GM04503 (cell line): ENCODE measurements around the gene PACSIN1.

ENCODE experiments used
- DNase-seq: peaks from one replicate; pipeline ENCODE4 v3.0.0-alpha.2; 2012; ENCODE audit warnings: low read depth

PACSIN1 gene

DNA sequence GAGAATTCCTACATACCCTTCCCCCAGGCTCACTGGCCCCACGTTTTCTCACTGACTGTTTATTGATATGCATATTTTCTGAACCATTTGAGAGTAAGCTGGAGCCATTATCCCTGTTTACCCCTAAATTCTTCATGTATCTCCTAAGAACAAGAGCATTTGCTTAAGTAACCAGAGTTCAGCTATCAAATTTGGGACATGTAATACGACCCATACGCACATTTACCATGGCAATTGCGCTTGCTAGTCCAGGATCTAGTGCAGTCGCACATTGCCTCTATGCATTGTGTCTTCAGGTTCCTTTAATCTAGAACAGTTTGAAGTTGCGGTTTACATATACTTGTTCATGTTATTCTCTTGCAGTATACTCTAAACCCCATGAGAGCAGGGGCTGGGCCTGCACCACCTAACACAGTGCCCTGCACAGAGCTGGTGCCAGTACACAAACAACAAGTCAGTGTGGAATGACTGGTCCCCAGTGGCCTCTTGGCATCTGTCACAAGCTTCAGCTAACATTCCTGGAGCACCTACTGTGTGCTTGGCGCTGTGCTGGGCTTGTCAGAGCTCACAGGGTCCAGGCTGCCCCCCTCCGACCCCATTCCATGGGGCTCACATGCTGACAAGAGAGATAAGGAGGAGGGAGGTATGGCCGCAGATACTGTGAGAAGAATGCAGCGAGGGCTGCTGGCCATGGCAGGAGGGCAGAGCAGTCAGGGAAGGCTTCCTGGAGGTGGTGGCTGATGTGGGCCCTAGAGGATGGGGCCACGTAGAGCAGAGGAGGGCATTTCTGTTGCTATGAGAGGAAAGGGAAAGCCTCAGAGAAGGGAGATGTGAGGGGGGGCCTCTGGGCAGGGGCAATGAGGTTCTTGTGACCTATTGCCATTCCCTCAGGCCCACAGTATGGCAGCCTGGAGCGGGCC is 62.1 kb downstream of the PACSIN1 start:
- no peak for DNase-seq

DNA sequence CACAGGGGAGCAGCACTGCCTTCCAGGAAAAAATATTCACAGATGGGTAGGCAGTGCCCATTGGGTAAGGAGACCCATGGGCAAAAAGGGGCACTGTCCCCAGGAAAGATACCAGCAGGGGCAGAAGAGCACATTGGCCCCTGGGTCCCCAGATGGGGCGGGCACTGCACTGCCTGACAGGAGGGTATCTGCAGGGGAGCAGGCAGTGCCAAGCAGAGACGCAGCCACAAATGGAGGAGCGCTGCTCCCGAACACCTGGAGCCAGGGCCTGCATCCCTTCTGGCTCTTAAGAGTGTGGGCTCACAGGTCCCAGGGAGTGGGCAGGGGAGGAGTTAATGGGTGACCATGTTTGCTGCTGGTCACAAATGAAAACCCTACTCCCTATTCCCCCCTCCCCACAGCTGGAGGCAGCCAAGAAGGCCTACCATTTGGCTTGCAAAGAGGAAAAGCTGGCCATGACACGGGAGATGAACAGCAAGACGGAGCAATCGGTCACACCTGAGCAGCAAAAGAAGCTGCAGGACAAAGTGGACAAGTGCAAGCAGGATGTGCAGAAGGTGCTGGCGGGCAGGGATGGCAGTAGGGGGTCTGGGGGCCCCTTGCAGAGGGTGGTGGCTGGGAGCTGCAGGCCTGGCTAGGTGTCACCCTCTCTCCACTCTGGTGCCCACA is 63.3 kb downstream of the PACSIN1 start:
- DNase-seq: no peak

DNA sequence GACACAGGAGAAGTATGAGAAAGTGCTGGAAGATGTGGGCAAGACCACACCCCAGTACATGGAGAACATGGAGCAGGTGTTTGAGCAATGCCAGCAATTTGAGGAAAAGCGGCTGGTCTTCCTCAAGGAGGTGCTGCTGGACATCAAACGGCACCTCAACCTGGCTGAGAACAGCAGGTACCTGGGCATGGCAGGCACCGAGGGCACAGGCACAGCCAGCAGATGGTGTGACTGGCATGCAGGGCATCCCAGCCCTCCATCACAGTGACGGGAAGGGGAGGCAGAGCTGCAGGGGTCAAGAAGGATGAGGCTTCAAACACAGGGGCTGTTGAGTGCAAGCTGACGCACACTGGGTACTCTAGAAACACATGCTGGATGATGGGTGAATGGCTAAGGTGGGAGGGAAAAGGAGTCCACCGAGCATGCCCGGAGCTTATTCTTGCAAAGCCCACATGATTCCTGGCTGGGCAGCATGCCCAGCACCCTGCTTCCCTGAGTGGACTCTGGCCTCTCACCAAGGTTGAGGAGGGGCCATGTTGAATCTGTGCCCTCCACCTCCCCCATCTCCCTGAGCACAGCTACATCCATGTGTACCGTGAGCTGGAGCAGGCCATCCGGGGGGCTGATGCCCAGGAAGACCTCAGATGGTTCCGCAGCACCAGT is 63.9 kb downstream of the PACSIN1 start:
- no peak for DNase-seq

DNA sequence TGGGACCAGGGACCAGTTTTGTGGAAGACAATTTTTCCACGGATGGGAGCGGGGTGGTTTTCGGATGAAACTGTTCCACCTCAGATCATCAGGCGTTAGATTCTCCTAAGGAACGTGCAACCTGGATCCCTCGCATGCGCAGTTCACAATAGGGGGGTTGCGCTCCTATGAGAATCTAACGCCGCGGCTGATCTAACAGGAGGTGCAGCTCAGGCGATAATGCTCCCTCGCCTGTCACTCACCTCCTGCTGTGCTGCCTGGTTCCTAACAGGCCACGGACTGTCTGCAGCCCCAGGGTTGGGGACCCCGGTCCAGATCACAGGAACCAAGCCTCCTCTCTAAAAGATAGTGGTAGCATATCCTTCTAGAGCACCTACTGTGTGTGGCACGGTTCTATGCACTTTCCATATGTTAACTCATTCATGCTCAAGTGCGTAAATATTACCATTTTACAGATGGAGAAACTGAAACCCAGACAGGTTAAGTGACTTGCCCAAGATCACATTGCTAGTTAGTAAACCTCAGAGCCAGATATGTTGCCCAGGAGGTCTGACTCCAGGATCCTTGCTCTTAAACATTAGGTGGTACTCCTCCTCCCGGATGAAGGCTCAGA is 65.0 kb downstream of the PACSIN1 start:
- DNase-seq: no peak

DNA sequence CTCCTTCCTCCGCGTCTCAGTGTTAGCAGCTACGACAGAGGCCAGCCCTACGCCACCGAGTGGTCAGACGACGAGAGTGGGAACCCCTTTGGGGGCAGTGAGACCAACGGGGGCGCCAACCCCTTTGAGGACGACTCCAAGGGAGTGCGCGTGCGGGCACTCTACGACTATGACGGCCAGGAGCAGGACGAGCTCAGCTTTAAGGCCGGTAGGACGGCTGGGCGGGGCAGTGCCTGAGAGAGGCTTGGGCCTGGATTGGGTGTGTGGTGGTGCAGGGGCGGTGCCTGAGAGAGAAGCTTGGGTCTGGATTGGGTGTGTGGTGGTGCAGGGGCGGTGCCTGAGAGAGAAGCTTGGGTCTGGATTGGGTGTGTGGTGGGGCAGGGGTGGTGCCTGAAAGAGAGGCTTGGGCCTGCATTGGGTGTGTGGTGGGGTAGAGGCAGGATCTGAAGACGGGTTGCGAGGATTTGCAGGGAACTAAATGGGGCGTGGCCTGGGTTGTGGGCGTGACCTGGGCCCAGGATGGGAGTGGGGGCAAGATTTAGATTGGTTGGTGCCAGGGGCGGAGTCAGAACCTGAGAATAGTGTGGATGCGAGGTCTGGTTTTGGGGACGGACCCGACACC is 65.8 kb downstream of the PACSIN1 start:
- no peak for DNase-seq

DNA sequence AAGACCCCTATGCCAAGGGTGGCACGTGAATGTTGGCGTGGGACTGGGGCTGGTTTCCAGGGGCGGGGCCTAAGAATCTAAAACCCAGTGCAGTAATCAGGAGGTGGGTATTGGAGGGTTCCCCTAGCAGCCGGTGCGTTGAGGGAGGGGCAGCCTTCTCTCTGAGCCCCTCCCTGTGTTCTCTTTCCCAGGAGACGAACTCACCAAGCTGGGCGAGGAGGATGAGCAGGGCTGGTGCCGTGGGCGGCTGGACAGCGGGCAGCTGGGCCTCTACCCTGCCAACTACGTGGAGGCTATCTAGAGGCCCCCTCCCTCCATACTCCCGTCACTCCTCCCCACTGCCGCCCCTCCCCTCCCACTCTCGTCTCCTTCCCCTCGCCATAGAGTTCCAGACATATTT is 66.4 kb downstream of the PACSIN1 start:
- DNase-seq: no peak

DNA sequence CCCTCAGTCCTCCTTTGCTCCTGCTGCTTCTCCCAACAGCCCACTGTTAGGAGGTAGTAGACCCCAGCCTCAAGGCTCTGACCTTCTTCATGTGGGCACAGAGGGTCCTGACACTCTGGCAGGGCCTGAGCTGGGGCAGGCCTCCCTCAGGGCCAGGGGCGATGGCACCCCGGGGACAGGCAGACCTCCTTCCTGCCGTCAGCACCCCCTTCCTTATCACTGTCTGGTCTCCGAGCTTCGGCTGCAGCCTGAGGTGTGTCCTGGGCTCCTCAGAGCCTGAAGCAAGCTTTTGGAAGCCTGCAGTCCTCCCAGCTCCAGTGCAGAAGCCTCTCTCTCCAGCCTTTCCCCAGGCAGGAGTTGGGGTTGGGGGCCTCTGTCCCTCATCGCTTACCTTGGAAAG is 68.3 kb downstream of the PACSIN1 start:
- no peak for DNase-seq

DNA sequence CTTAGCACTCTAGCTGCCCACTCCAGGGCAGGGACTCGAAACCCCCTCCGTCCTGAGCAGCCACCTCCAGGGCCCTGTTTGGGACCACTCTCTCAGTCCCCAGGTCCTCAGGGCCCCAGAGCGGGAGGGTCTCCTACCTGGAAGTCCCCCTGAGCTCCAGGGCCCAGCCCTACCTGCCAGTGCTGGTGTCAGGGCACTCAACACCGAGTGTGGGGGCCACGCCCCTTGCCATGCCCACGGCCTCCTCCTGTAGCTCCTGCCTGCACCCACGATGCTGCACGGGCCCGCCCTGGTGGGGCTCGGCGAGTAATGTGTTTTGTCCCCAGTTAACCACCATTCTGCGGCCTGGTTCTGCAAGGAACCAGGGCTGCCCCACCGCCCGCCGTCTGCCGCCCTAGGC is 68.8 kb downstream of the PACSIN1 start:
- no peak for DNase-seq

DNA sequence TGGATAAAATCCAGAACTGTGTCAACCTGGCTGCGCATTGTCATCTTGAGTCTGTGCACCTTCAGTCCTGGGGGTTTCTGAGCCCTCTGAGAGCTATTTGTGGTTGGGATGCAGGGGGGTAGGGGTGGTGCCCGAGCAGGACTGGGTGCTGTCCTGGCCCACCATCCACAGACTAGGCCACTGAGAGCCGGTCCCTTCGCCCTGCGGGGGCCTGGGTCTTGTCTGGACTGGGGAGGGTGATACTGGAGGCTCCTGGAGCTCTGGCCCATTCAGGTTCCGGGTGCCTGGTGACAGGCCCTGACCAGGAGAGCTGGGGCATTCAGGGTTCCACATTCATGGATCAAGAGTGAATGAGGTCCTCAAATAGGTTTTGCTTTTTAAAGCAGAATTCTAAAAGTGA is 69.3 kb downstream of the PACSIN1 start:
- no peak for DNase-seq

DNA sequence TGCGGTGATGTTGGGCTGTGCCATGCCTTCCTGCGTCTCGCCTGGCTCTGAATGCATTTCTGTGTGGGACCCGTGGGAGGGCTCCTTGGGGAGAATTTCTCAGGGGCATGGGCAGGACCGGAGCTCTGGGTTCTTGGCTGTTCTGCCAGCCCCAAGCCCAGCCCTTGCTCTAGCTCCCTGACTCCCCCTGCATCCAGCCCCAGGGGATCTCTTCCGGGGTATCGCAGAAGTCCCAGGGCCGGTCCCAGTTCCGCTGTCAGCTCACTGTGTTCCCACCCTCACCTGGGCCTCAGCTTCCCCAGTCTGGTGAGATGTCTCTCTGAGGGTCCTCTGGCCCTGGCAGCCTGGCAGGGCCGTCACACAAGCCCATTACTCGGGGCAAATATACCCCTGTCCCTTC is 69.8 kb downstream of the PACSIN1 start:
- DNase-seq: no peak

DNA sequence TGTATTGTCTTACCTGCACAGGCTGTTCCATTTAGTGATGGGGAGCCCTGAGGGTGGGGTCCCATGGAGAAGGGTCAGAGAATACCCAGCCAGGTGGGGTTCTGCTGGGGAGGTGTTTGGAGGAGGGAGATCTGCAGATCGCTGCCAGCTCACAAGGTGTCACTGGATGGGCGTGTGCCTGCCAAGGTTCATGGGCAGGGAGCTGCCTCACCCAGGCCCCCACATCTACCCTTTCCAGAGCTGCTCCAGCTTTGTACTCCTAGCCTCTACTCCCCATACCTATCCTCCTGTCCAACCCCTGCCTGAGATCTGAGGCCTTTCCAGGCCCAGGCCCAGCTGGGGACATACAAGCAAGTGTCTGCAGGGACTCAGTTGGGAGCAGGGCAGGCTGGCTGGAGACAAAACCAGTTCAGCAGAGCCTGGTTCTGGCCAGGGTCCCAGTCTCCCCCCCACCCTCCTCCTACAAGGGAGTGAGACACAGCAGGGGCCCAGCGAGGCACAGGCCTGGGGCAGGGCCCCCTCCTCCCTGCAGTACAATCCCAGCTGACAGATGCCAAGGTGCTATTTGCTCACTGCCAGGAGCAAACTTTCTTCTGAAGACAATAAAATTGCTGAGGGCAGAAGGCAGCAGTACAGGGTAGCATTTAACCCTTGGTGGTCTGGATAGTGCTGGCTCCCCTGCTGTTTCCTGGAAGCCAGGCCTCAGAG is 70.5 kb downstream of the PACSIN1 start:
- DNase-seq: no peak

DNA sequence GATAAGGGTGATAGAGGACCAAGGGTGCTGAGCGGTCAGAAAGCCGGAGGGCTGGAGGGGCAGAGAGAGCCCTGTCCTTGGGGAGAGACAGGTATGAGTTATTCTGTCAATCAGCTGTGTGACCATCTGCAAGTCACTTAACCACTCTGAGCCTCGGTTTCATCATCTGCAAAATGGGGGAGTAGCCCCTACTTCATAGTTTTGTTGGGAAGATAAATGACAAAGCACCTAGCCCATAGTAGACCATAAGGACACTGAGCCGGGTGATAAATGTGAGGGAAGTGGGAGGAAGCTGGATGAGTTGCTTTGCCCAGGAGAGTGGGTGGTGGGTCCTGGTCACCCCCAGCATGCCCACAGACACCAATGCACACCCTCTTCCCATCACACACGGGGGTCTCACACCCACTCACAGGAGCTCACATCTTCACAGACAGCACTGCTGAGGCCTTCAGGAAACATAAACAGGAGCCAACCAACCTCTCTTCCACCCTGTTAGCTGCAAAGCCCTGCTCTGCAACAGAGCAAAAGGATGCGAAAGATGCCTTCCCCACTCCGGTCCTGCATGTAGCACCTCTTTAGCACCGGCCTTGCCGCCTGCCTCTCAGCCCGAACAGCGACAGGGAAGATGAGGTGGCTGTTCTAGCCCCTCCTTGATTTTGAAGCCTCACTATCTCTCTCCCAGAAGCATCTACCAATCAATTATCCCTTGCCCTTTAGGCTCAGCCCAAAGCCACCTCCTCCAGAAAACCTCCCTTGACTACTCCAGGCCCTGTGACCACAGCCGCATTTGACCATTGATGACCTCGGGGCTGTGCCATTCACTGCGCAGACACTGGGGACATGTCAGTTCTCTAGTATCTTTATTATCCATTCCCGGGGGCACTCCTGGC is 71.3 kb downstream of the PACSIN1 start:
- DNase-seq: no peak

DNA sequence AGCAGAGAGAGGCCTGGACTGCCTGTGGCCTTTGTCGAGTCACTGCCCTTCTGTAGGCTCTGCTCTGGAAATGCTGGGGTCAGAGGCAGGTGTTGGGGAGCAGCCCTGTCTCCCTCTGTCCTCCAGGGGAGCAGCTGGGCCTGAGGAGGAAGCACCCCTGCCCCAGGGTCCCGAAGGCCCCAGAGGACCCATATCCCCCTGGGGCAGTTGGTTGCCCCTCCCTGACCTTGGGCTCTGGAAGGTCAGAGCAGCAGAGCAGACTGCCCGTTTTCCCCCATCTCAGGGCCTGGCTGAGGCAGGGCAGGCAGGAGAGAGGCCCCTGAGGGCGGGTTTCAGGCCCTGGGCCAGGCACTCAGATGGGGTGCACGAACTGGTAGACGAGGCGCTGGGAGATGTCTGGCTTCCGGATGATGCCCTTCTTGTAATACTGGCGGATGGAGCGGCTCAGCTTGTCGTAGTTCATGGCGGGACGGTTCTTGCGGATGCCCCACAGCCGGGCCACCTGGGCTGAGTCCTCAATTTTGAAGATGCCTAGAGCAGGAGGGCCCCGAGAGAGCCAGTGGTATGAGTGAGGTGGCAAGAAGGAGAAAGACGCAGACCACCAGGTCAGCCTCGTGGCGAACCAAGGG is 72.2 kb downstream of the PACSIN1 start:
- no peak for DNase-seq

DNA sequence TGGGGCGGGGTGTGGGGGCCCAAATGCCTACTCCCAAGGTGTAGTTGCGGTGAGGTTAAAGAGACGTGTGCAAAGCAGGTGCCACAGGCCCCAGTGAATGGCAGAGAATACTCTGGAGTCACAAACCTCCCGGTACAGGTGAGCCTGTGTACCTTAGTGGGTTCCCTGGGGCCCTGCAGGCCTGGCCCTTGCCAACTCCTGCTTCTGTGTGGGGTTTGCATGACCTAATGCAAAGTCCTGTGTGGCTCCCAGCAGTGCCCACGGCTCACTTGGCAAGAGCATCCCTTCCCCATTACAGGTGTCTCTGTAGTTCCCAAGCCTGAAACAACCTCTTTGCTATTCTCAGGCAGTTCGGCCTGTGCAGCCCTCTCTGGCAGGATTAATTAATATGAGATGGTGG is 72.7 kb downstream of the PACSIN1 start:
- DNase-seq: no peak

DNA sequence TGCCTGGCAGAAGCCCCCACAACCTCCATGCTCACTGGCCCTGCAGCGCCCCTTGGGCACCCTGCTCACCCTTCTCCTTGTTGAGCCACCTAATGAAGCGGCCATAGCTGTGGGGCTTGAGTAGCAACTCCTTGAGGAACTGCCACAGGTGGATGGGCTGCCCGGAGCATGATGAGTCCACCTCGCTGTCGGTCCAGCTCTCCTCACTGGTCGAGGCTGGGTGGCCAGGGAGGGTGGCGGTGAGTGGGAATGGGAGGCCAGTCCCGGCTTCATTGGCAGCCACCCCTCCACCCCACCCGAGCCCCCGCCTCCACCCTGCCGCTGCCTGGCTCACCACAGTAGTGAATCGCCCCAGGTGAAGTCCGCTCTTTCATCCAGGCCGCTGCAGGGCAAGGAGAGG is 73.3 kb downstream of the PACSIN1 start:
- DNase-seq: no peak

DNA sequence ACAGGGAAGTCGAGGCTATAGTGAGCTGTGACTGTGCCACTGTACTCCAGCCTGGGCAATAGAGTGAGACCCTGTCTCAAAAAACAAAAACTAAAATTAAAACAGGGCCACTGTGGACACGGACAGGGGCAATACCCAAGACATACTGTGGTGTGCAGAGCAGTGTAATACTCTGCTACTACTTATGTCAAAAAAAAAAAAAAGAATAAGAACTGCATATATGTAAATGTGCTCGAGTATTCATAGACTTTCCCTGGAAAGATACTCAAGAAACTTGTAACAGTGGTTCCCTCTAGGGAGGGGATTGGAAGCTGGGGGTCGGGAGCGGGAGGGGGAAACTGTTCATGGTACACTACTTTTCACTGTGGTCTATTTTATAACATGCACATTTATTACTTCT is 74.3 kb downstream of the PACSIN1 start:
- DNase-seq: no peak

DNA sequence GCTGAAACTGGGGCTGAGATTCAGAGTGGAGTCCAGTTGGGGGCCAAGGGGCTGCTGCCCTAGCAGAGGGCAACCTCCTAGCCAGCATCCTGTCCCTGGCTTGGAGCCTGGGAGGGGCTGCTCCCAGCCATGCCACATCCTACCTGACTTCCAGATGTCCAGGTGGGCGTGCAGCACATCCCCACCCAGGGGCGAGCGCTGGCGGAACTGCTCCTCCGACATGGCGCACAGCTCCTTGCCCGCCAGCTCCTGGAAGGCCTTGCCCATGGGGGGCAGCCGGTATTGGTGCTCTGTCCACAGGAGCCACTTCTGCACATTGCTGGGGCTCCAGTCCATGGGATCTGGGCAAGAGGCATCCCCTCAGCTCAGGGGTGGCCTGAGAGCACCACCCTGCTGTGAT is 75.0 kb downstream of the PACSIN1 start:
- no peak for DNase-seq

DNA sequence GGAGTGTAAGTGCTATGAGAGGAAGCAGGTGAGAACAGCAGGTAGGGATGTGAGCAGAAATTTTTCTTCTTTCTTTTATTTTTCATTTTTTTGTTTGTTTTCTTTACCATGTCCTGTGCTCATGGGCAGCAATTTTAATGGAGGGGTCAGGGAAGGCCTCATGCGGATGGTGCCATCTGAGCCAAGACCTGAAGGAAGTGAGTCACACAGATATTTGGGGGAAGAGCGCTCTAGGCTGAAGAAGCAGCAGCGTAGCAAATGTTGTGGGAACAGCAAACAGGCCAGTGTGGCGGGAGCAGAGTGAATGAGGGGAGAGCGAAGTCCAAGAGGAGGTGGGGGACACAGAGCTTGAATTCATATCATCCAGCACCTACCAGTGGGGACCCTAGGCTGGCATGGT is 77.5 kb downstream of the PACSIN1 start:
- peak; percentile 3 for DNase-seq

DNA sequence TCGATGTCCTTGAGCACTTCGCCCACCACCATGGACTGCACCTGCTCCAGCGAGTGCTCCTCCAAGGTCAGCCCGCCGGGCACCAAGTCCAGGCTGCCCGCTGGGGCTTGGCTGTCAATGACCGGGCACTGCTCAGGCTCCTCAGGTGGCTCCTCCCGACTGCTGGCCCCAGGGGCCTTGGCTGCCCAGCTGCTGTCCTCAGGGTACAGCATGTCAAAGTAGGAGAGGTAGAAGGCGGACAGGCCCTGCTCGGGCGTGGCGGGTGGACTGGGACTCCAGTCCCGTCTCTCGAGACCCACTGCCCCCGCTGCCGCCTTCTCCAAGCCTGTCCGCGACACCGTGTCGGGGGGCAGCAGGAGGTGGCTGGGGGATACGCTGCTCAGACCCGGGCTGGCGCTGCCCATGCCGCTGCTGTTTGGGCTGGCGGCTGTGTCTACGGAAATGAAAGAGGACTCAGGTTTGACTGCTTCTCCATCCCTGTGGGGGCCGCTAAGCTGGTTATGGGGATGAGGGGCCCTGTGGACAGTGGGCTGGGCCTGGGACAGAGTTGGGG is 78.3 kb downstream of the PACSIN1 start:
- no peak for DNase-seq
